Neural progenitor cell (in vitro differentiated cells): Measurements from ENCODE around the gene SOX10.

Experiments
- EZH2phosphoT487 ChIP-seq: fragments of 200-600 bp; sonication (generic); IDR thresholded peaks from 2 replicates; pipeline ENCODE4 v1.6.1; 2017; ENCODE audit warnings: antibody characterized with exemption
- TF ChIP-seq, protein P1 (sequence below): fragments of 200-600 bp; sonication (generic); IDR thresholded peaks from 2 replicates; pipeline ENCODE4 v1.5.1; 2017; ENCODE audit warnings: antibody characterized with exemption, mild to moderate bottlenecking

DNA sequence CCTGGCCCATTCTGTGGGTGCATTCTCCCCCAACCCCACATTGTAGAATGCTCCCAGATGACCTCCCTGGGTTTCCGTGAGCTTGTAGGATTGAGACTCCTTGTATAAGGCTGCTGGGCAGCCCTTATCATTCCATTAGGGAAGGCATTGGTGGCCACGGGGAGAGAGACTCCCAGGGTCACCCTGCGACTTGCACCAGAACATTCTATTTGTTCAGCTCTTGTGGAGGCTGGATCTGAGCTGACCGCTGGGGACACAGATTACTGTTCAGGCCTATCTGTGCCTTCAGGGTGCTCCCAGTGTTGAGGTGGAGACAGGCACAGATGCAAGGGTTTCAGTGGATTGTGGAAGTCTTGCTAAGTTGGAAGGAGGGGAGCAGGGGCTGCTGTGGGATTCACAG lies 60.4 kb downstream of the SOX10 start:
- TF ChIP-seq, protein P1, sequence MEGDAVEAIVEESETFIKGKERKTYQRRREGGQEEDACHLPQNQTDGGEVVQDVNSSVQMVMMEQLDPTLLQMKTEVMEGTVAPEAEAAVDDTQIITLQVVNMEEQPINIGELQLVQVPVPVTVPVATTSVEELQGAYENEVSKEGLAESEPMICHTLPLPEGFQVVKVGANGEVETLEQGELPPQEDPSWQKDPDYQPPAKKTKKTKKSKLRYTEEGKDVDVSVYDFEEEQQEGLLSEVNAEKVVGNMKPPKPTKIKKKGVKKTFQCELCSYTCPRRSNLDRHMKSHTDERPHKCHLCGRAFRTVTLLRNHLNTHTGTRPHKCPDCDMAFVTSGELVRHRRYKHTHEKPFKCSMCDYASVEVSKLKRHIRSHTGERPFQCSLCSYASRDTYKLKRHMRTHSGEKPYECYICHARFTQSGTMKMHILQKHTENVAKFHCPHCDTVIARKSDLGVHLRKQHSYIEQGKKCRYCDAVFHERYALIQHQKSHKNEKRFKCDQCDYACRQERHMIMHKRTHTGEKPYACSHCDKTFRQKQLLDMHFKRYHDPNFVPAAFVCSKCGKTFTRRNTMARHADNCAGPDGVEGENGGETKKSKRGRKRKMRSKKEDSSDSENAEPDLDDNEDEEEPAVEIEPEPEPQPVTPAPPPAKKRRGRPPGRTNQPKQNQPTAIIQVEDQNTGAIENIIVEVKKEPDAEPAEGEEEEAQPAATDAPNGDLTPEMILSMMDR: no peak
- no peak for TF ChIP-seq EZH2phosphoT487
